ENCODE results near the gene GORASP2.

Gene GORASP2

GRCh38 chr2:170924969-170925368, 4.1 kb upstream of the GORASP2 start:
- no peak for DNase-seq

DNA sequence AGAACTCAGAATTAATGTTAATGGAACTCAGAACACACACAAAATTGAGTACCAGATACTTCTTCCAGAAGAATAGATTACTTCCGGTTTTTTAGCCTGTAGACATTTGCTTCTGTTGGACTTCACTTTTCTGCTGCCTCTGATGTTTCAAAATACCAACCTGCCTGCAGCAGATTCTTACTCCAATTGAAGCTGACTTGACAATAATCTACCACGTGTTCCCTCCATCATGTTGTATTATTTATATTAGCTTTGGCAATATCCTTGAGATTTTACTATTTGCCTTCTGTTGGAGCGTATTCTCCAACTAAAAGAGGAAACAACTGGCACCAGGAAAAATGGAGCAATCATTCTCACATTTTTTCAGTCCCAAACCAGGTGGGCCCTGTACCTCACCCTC, 3.1 kb upstream of the GORASP2 start:
- no peak for DNase-seq

- no peak for DNase-seq
These were observed 2.2 kb upstream of the GORASP2 start for GRCh38 chr2:170926743-170927297.

DNA sequence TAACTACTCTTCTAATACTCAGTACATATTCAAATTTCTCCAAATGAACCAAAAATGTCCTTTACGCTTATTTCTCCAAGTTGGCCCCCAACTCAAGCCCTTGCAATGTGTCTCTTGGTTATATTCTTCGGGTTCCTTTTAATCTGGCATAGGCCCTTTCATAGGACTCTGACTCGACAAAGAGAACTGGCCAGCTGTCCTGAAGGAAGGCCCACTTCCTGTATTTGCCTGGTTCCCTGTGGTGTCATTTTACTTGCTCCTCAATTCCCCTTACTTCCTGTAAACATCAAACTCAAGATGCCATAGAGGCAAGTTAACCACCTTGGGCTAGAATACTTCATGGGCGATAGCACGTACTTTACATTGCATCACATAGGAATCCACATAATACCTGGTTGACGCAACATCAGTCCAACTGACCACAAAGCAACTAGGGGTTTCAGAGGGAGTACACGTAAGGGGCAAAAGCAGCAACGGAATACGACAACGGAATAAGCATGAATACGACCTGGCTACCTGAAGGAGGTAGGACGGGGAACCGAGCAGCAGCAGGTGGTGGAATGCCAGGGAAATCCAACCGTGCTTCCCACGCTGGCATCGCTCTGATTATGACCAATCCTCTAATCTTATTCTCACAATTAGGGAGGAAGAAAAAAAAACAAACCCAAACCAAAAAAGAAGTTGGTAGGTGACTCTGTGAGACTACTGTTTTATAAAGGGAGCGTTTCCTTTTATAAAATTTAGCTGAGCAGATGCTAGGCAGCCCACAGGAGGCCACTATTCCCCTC, 823 bp upstream of the GORASP2 start:
- DNase-seq: peak; percentile 65

- DNase-seq: peak; percentile 30
These were observed 615 bp downstream of the GORASP2 start for GRCh38 chr2:170929686-170930050.

DNA sequence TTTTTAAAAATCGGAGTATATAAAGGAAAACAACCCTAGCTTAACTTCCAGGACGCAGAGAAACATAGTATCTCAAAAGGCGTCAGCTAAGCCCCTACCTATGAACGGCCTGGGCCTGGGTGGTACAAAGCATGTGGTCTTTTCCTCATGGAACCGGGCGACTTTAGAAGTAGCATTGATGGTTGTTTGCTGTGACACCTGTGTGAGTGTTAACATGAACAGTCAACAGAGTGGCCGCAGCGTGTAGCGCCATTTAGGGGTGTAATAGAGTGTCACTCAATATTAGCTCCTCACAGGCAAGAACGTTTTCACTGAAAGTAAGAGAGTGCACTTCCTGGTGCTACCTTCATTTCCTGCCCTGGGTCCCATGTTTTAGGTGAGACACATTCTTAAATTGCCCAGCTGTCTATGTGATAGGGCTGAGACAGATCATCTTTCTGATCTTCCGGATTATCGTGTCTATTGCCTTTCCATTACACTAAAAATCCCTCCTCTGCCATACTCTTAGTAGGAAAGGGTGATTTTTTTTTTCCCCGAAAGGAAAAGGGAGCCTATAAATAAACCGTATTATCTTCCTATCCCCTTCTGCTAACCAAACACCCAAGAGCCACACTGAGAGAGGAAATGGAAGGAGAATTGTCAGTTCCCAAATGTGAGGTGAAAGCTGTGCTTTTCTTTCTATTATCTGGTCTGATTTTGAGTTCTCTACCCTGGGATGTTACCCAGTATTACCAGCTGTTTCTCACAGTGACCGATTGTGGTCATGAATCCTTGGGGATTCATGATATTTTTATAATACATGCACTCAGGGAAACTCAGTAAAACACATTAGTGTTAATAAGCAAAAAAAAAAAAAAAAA, 1.3 kb downstream of the GORASP2 start:
- peak; percentile 75 for DNase-seq

- DNase-seq: no peak
These were observed 1.9 kb downstream of the GORASP2 start for GRCh38 chr2:170930991-170931266.

- no peak for DNase-seq
These were observed 3.1 kb downstream of the GORASP2 start for GRCh38 chr2:170932166-170932565.

DNA sequence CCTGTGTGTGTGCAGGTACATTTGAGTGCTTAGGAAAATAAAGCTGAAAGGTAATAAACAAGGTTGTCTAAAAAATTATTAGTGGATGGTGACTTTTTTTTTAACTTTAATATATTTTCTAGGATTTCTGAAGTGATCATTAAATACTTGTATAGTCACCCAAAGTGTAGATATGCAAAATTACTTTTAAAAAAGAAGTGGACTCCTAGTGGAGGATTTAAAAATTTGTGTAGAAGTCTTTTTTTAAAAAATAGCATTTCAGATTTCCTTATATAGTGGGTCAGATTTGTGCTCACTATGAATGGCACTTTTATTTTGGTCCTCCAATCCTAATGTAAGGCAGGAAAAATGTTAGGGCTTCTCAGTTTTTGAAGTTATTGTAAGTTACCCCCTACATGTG, 3.9 kb downstream of the GORASP2 start:
- DNase-seq: no peak

DNA sequence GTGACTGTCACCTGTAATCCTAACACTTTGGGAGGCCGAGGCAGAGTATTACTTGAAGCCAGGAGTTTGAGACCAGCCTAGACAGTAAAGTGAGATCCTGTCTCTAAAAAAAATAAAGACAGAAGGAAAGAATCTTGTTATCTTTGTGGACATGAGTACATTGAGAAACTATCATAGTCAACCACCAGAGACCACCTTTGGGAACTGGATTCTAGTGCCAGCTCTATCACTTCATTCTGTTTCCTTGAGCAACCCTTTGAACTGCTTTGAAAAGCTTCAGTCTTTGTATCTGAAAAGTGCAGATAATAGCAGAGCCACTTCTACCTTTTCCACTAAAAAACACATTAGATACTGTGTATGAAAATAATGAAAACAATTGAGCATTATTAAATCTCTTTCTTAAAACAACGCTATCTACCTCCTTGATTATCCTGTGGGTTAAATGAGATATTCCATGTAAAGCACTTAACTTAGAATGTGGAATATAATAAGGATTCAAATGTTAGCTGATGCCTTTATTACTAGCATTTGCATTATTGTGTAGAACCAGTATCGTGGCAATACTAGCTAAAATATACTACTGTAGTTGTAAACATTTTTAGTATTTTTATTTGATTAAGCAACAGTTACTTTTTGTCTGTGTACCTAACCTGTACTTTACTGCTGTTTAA, 8.8 kb downstream of the GORASP2 start:
- no peak for DNase-seq

GRCh38 chr2:170940066-170940465, 11.0 kb downstream of the GORASP2 start:
- DNase-seq: no peak

GRCh38 chr2:170942615-170943014, 13.6 kb downstream of the GORASP2 start:
- DNase-seq: no peak

DNA sequence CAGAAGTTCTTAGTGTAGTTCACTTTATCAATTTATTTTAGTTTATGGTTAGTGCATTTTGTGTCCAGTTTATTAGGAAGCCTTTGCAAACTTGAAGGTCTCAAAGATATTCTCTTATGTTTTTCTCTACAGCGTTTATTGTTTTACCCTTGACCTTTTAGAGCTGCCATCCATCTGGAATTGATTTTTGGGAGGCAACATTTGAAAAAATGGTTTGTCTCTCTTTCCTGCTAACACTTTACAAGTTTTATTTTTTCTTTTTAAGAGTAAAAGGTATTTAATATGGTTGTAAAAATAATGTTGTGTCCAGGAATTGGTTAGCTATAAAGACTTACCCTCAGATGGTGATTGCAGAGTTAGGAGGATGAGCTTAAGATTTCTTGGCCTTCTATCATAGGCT, 14.0 kb downstream of the GORASP2 start:
- no peak for DNase-seq

DNA sequence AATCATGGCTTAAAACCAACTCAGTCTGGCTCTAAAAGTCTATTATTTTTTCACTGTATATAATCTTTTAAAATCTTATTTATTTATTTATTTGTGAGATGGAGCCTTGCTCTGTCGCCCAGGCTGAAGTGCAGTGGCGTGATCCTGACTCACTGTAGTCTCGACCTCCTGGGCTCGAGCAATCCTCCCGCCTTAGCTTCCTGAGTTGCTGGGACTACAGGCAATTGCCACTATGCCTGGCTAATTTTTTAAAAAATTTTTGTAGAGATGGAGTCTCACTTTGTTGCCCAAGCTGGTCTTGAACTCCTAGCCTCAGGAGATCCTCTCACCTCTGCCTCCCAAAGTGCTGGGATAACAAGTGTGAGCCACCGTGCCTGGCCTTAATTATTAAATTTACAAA, 14.5 kb downstream of the GORASP2 start:
- no peak for DNase-seq

DNA sequence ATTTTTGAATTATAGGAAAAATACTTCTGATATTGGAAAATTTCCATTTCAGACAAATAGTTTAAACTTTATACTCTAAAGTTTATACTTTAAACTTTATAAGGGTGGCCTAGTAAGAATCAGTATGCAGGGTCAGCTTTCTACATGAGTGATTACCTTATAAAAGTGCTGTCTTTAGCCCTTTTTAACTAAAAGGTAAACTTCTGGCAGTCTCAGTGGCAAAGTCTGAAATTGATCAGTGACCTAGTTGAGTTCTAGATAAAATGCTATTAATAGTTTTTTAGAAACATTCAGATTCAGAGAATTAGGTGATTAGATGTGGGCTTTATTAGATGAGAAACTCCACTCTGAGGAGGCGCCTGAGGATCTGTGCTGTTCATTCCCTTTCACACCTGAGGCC, 15.5 kb downstream of the GORASP2 start:
- DNase-seq: no peak

DNA sequence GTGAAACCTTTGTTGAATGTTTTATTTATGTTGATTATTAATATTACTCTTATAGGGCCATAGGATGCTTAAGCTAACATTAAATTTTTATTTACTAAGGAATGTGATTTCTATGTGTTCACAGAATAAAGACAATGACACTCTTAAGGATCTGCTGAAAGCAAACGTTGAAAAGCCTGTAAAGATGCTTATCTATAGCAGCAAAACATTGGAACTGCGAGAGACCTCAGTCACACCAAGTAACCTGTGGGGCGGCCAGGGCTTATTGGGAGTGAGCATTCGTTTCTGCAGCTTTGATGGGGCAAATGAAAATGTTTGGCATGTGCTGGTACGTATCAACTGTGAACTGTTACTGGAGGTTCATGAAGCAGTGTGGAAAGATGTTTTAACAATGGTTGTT, 20.4 kb downstream of the GORASP2 start:
- no peak for DNase-seq

- DNase-seq: no peak
These were observed 21.2 kb downstream of the GORASP2 start for GRCh38 chr2:170950221-170950761.

DNA sequence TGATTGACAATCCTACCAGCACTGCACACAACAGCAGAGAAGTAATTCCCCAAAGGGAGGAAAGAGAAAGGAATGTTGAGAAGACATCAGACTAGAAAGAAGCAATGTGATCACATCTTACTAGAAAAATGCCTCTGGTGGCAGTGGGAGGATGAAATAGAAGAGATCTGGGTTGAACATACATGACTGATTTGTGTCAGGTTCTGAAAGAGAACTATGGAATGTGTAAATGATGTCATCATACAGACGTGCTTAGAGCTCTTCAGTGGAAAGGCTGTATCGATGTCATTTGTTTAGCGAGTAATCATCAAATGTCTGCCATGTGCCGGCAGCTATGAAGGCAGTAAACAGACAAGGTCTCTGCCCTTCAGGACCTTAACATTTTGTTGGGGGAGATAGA, 24.9 kb downstream of the GORASP2 start:
- no peak for DNase-seq

DNA sequence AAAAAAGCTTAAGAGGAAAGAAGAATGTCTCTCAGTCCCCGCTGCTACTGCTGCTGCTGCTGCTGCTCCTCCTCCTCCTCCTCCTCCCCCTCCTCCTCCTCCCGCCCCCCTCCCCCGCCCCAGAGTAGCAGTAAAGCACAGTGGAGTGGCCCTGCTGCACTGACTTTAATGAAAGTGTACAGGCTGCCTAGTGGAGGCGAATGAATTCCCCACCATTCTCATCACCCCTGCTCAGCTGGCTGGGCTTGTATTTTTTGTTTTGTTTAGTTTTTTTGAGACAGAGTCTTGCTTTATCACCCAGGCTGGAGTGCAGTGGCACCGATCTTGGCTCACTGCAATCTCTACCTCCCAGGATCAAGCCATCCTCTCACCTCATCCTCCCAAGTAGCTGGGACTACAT, 34.3 kb downstream of the GORASP2 start:
- DNase-seq: no peak

DNA sequence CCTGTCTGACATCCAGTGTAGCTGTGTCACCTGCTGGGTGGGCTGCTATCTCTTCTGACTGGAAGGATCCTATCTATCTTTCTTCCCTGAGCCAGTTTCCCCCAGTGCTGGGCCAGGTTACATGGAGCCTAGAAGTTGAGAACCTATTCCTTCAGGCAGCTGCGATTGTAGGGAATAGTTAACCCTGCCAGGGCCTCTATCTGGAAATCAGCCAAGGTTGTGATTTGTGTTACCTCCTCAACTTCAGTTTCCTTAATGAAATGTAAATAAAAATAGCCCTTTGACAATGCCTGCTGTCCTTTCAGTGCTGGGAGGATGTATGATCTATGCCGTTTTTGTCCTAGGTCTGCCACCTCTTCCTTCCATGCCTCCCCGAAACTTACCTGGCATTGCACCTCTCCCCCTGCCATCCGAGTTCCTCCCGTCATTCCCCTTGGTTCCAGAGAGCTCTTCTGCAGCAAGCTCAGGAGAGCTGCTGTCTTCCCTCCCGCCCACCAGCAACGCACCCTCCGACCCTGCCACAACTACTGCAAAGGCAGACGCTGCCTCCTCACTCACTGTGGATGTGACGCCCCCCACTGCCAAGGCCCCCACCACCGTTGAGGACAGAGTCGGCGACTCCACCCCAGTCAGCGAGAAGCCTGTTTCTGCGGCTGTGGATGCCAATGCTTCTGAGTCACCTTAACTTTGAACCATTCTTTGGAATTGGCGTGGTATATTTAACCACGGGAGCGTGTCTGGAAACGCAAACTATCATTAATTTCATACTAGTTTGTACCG, 36.6 kb downstream of the GORASP2 start:
- DNase-seq: no peak

GRCh38 chr2:170966648-170967396, 37.8 kb downstream of the GORASP2 start:
- DNase-seq: no peak

DNA sequence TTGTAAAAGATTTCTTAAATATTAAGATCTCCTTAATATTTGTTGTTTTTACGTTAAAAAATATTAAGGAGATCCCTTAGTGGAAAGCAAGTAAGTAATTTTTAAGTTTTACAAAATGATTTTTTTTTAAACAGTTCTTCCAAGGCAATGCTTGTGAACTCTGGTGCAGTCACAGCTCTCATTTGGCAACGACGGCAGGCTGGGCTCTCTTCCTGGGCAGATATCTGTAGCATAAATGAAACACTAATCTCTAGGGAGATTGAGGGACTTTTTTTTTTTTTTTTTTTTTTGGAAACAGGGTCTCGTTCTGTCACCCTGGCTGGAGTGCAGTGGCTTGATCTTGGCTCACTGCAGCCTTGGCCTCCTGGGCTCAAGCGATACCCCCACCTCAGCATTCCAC, 38.5 kb downstream of the GORASP2 start:
- DNase-seq: no peak

Measured in DMS79 treated with DMSO at 0.1 percent for 48 hours (cell line).